ENCODE results near the gene CBX7.

DNA sequence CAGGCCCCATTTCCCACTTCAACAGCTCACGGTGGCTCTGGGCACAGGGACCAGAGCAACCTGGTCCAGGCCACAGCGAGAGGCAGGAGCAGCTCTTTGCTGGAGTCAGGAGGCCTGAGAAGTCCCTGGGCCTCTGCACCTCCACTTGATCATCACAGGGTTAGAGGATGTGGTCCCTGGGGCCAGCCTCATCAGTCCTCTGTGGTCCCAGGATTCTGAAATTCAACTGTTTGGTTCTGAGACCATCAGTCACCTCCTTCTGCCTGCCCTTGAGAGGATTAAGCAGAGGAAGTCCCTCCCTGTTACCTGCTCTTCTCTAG is 24.9 kb upstream of the CBX7 start:
- TF ChIP-seq CREB1 (IDR thresholded peaks at IDR 0.05; ENCODE audit: low read depth) = no peak
- no peak for TF ChIP-seq TEAD4 (IDR thresholded peaks at IDR 0.05)
- TF ChIP-seq NFIC (IDR thresholded peaks at IDR 0.05) = no peak
- no peak for TF ChIP-seq YY1 (IDR thresholded peaks at IDR 0.05; ENCODE audit: low read depth)
- TF ChIP-seq ZBTB7A (IDR thresholded peaks at IDR 0.05; ENCODE audit: low read depth) = no peak
- TF ChIP-seq, protein P1, sequence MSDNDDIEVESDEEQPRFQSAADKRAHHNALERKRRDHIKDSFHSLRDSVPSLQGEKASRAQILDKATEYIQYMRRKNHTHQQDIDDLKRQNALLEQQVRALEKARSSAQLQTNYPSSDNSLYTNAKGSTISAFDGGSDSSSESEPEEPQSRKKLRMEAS (IDR thresholded peaks at IDR 0.05) = no peak
- no peak for TF ChIP-seq EGR1 (IDR thresholded peaks at IDR 0.05)
- TF ChIP-seq EP300 (IDR thresholded peaks at IDR 0.05; ENCODE audit: borderline replicate concordance) = no peak
- no peak for TF ChIP-seq RAD21 (IDR thresholded peaks at IDR 0.05; ENCODE audit: low read depth)
- TF ChIP-seq, protein P2, sequence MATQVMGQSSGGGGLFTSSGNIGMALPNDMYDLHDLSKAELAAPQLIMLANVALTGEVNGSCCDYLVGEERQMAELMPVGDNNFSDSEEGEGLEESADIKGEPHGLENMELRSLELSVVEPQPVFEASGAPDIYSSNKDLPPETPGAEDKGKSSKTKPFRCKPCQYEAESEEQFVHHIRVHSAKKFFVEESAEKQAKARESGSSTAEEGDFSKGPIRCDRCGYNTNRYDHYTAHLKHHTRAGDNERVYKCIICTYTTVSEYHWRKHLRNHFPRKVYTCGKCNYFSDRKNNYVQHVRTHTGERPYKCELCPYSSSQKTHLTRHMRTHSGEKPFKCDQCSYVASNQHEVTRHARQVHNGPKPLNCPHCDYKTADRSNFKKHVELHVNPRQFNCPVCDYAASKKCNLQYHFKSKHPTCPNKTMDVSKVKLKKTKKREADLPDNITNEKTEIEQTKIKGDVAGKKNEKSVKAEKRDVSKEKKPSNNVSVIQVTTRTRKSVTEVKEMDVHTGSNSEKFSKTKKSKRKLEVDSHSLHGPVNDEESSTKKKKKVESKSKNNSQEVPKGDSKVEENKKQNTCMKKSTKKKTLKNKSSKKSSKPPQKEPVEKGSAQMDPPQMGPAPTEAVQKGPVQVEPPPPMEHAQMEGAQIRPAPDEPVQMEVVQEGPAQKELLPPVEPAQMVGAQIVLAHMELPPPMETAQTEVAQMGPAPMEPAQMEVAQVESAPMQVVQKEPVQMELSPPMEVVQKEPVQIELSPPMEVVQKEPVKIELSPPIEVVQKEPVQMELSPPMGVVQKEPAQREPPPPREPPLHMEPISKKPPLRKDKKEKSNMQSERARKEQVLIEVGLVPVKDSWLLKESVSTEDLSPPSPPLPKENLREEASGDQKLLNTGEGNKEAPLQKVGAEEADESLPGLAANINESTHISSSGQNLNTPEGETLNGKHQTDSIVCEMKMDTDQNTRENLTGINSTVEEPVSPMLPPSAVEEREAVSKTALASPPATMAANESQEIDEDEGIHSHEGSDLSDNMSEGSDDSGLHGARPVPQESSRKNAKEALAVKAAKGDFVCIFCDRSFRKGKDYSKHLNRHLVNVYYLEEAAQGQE (IDR thresholded peaks at IDR 0.05; ENCODE audit: low read depth) = no peak
- no peak for TF ChIP-seq TAF1 (IDR thresholded peaks at IDR 0.05; ENCODE audit: low read depth)
- TF ChIP-seq, protein P3, sequence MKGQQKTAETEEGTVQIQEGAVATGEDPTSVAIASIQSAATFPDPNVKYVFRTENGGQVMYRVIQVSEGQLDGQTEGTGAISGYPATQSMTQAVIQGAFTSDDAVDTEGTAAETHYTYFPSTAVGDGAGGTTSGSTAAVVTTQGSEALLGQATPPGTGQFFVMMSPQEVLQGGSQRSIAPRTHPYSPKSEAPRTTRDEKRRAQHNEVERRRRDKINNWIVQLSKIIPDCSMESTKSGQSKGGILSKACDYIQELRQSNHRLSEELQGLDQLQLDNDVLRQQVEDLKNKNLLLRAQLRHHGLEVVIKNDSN (IDR thresholded peaks at IDR 0.05) = no peak
- TF ChIP-seq TCF12 (IDR thresholded peaks at IDR 0.05; ENCODE audit: low read depth) = no peak
- TF ChIP-seq CEBPB (IDR thresholded peaks at IDR 0.05) = no peak

Data from Ishikawa (cell line).